Type B pancreatic cell (in vitro differentiated cells): ENCODE measurements around the gene DZIP1. TPM values are rescaled to one million over a fixed set of nuclear protein-coding genes. Genes with fewer than 3 reads are reported as not detected.

Experiments
- DNase-seq: peaks from one replicate; pipeline ENCODE4 v3.0.0; 2021; ENCODE audit warnings: mixed read lengths; ENCODE audit not compliant: unreplicated experiment; ENCODE audit errors: extremely low spot score
- H3K27ac Mint-ChIP-seq: 2 replicates; pipeline ENCODE4 v1.8.0; 2021; ENCODE audit warnings: mild to moderate bottlenecking, mixed read lengths
- H3K27me3 Mint-ChIP-seq: 2 replicates; pipeline ENCODE4 v1.8.0; 2021; ENCODE audit warnings: mixed read lengths
- H3K36me3 Mint-ChIP-seq: 2 replicates; pipeline ENCODE4 v1.8.0; 2021; ENCODE audit warnings: mixed read lengths
- H3K4me1 Mint-ChIP-seq: one replicate; pipeline ENCODE4 v1.8.0; 2021; ENCODE audit warnings: mixed read lengths; ENCODE audit not compliant: unreplicated experiment
- H3K4me3 Mint-ChIP-seq: 2 replicates; pipeline ENCODE4 v1.8.0; 2021; ENCODE audit warnings: mild to moderate bottlenecking, mixed read lengths
- H3K9me3 Mint-ChIP-seq: 2 replicates; pipeline ENCODE4 v1.8.0; 2021; ENCODE audit warnings: mixed read lengths
- total RNA-seq: library from RNA; stranded (reverse); gene quantifications from 2 replicates; pipeline ENCODE4 v1.2.1, GENCODE V29; 2021; ENCODE audit warnings: low replicate concordance
- TF ChIP-seq, protein P1 (sequence below): fragments of 200-600 bp; sonication (generic); conservative IDR thresholded peaks from 2 replicates; pipeline ENCODE4 v1.5.0; 2021; ENCODE audit warnings: antibody characterized with exemption, mild to moderate bottlenecking

Gene DZIP1
- total RNA-seq, 1 donor from 2014 or later, result 51.3 TPM

DNA sequence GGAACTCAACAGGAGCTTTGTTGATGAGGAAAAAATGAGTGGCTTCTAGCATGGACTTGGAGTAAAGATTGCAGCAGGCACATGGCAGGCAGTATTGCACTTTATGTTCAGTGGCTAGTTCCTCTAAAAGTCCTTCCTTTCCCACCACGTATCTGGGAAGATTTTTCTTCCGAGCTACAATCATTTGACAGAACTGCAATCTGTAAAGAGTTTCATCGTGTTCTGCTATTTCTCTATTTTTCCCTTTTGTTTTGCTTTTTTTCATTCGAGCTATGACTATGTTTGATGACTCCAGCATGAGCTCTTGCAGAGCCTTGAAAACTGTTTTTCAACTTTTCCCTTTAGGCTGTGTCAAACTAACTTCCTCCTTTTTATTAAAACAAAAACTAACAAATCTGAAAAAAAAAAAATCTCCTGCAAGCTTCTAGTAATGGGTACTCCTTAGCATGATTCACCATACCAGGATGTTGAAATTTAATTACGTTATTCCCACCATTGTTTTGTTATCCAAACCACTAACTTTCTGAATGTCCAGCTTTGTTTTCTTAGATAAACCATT is 79.7 kb downstream of the DZIP1 start:
- H3K27ac Mint-ChIP-seq, result no peak overlapping the region
- H3K9me3 Mint-ChIP-seq, result peaks cover 5% of the 10 kb centered on the region
- H3K4me3 Mint-ChIP-seq, result no peak overlapping the region
- peaks cover 8% of the 10 kb centered on the region for H3K27me3 Mint-ChIP-seq
- H3K4me1 Mint-ChIP-seq, result no peaks in the 10 kb centered on the region
- TF ChIP-seq, protein P1, sequence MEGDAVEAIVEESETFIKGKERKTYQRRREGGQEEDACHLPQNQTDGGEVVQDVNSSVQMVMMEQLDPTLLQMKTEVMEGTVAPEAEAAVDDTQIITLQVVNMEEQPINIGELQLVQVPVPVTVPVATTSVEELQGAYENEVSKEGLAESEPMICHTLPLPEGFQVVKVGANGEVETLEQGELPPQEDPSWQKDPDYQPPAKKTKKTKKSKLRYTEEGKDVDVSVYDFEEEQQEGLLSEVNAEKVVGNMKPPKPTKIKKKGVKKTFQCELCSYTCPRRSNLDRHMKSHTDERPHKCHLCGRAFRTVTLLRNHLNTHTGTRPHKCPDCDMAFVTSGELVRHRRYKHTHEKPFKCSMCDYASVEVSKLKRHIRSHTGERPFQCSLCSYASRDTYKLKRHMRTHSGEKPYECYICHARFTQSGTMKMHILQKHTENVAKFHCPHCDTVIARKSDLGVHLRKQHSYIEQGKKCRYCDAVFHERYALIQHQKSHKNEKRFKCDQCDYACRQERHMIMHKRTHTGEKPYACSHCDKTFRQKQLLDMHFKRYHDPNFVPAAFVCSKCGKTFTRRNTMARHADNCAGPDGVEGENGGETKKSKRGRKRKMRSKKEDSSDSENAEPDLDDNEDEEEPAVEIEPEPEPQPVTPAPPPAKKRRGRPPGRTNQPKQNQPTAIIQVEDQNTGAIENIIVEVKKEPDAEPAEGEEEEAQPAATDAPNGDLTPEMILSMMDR, result no peak
- H3K36me3 Mint-ChIP-seq, result no peaks in the 10 kb centered on the region
- DNase-seq, result no peak

DNA sequence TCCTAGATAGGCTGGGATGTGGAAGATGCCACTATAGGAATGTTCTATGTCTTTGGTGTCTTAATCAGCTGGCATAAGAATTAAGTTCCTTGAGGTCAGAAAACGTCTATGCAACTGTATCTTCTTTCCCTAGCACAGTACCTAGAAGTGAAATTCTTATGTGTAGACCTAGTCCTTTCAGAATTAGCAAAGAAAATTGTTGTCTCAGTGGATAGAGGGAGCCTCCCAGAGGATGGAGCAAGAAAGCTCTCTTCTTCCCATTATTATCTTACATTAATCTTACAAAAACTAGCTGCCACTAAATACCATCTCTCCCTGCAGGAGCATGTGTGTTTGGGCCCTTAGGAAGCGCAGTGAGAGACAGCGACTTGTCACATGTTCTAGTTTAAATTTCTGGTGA is 80.4 kb downstream of the DZIP1 start:
- TF ChIP-seq, protein P1, result no peak
- no peak for DNase-seq
- no peak overlapping the region for H3K4me3 Mint-ChIP-seq
- no peaks in the 10 kb centered on the region for H3K4me1 Mint-ChIP-seq
- peaks cover 5% of the 10 kb centered on the region for H3K9me3 Mint-ChIP-seq
- H3K27me3 Mint-ChIP-seq, result peaks cover 11% of the 10 kb centered on the region
- no peak overlapping the region for H3K27ac Mint-ChIP-seq
- no peaks in the 10 kb centered on the region for H3K36me3 Mint-ChIP-seq

GRCh38 chr13:95560387-95560786 is 84.1 kb downstream of the DZIP1 start:
- TF ChIP-seq, protein P1, result no peak
- no peaks in the 10 kb centered on the region for H3K36me3 Mint-ChIP-seq

GRCh38 chr13:95559100-95559499 is 85.4 kb downstream of the DZIP1 start:
- H3K27ac Mint-ChIP-seq, result no peak overlapping the region
- H3K27me3 Mint-ChIP-seq, result peaks cover 44% of the 10 kb centered on the region
- H3K9me3 Mint-ChIP-seq, result peaks cover 5% of the 10 kb centered on the region
- no peaks in the 10 kb centered on the region for H3K36me3 Mint-ChIP-seq
- H3K4me3 Mint-ChIP-seq, result no peak overlapping the region
- no peaks in the 10 kb centered on the region for H3K4me1 Mint-ChIP-seq
- no peak for DNase-seq
- TF ChIP-seq, protein P1, result no peak

More at GRCh38 chr13:95560387-95560786, 84.1 kb downstream of the DZIP1 start:
- peaks cover 34% of the 10 kb centered on the region for H3K27me3 Mint-ChIP-seq
- H3K4me1 Mint-ChIP-seq, result no peaks in the 10 kb centered on the region
- DNase-seq, result no peak
- no peak overlapping the region for H3K4me3 Mint-ChIP-seq
- H3K9me3 Mint-ChIP-seq, result no peaks in the 10 kb centered on the region
- no peak overlapping the region for H3K27ac Mint-ChIP-seq

DNA sequence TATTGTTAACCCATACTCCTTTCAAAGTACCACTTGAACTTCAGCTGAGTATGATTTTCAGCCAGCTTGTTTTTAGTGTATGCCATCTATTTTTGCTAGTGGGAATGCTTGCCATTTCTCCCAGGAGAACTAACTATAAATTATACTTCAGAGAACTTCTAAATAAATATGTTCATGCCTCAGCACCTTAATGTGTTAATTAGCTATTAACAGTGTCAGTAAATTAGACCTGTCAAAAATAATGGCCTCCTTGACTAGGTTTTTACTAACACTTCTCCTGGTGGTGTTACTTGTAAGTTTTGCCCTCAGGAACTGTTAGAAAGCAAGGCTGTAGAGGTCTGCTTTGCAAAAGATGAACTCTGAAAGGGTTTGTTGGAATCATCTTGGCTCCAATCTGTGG is 87.5 kb downstream of the DZIP1 start:
- no peak for DNase-seq
- Mint-ChIP-seq H3K4me3 (no peak overlapping the region), H3K9me3 (peaks cover 6% of the 10 kb centered on the region), H3K4me1 (no peaks in the 10 kb centered on the region), H3K27me3 (peaks cover 51% of the 10 kb centered on the region), H3K36me3 (no peaks in the 10 kb centered on the region), H3K27ac (no peak overlapping the region)
- TF ChIP-seq, protein P1, result no peak
